ENCODE results near the gene PPIA.

- no peak for TF ChIP-seq POLR2A (IDR thresholded peaks at IDR 0.05; ENCODE audit: low read depth, low read length)
- TF ChIP-seq TAF1 (IDR thresholded peaks at IDR 0.05; ENCODE audit: low read depth, low read length): no peak
- TF ChIP-seq POLR2AphosphoS5 (IDR thresholded peaks at IDR 0.05; ENCODE audit: low read depth, low read length): no peak
- TF ChIP-seq SPI1 (IDR thresholded peaks at IDR 0.05; ENCODE audit: low read depth, low read length): no peak
Observed at GRCh38 chr7:44811571-44811970, 15.1 kb downstream of the PPIA start.
